PC-9 (cell line): ENCODE data around the gene MYO16. TPM values are rescaled to one million over a fixed set of nuclear protein-coding genes. Genes with fewer than 3 reads are reported as not detected.

ENCODE experiments used
- BruUV-seq: library from RNA; stranded (reverse); fragments of 400-500 nt; replicated peaks from 2 replicates; lab custom pipeline; 2021; lab: Mats Ljungman, UMichigan
- CTCF ChIA-PET: fragments of 300-600 bp; sonication (Branson Sonifier 250); formaldehyde crosslinking; loops from one replicate; lab custom pipeline; 2022; ENCODE audit warnings: antibody characterized with exemption; lab: Charles Lee
- POLR2A ChIA-PET: fragments of 300-600 bp; sonication (Branson Sonifier 250); formaldehyde crosslinking; loops from one replicate; lab custom pipeline; 2022; ENCODE audit warnings: antibody characterized with exemption; ENCODE audit not compliant: unreplicated experiment; lab: Charles Lee
- DNase-seq, 2 experiments: peaks; one replicate each; pipeline versions ENCODE4 v3.0.0 to v3.0.0-alpha.2; 2015 to 2022; ENCODE audit warnings: mixed read lengths in 1 of 2
- H2AFZ ChIP-seq: fragments of 200-600 bp; sonication (generic); 2 replicates; pipeline ENCODE4 v1.8.1; 2017; ENCODE audit warnings: antibody characterized with exemption
- H3F3A ChIP-seq: fragments of 200-600 bp; sonication (generic); 2 replicates; pipeline ENCODE4 v1.8.1; 2017; ENCODE audit warnings: antibody characterized with exemption, mild to moderate bottlenecking, low read depth; ENCODE audit not compliant: insufficient read depth
- H3K27ac ChIP-seq: fragments of 200-600 bp; sonication (generic); 2 replicates; pipeline ENCODE4 v1.6.1; 2016; ENCODE audit warnings: mixed run types
- H3K27me3 ChIP-seq: fragments of 200-600 bp; sonication (generic); 2 replicates; pipeline ENCODE4 v1.6.1; 2016; ENCODE audit warnings: low read depth, mixed run types; ENCODE audit not compliant: insufficient read depth
- H3K36me3 ChIP-seq: fragments of 200-600 bp; sonication (generic); 2 replicates; pipeline ENCODE4 v1.6.1; 2016; ENCODE audit warnings: low read depth, mixed run types
- H3K4me1 ChIP-seq: fragments of 200-600 bp; sonication (generic); replicated peaks from 2 replicates; pipeline ENCODE4 v1.6.1; 2016; ENCODE audit warnings: mixed run types; ENCODE audit not compliant: insufficient read depth
- H3K4me2 ChIP-seq: fragments of 200-600 bp; sonication (generic); 2 replicates; pipeline ENCODE4 v1.6.1; 2017; ENCODE audit warnings: mixed run types
- H3K4me3 ChIP-seq: fragments of 200-600 bp; sonication (generic); 2 replicates; pipeline ENCODE4 v1.6.1; 2016; ENCODE audit warnings: mixed run types
- H3K79me2 ChIP-seq: fragments of 200-600 bp; sonication (generic); 2 replicates; pipeline ENCODE4 v1.6.1; 2017; ENCODE audit warnings: low read depth, mixed run types
- H3K9me2 ChIP-seq: fragments of 200-600 bp; sonication (generic); 2 replicates; pipeline ENCODE4 v1.8.1; 2017; ENCODE audit warnings: mild to moderate bottlenecking; ENCODE audit not compliant: insufficient read depth
- H3K9me3 ChIP-seq: fragments of 200-600 bp; sonication (generic); 2 replicates; pipeline ENCODE4 v1.8.1; 2016; ENCODE audit warnings: low read depth; ENCODE audit not compliant: insufficient read depth
- H4K20me1 ChIP-seq: fragments of 200-600 bp; sonication (generic); 2 replicates; pipeline ENCODE4 v1.8.1; 2017; ENCODE audit not compliant: insufficient read depth
- CTCF ChIP-seq: fragments of 200-600 bp; sonication (generic); conservative IDR thresholded peaks from 2 replicates; pipeline ENCODE4 v1.6.1; 2017; ENCODE audit warnings: mixed run types, antibody characterized with exemption, mild to moderate bottlenecking, moderate library complexity
- EZH2 ChIP-seq: fragments of 200-600 bp; sonication (generic); IDR thresholded peaks from 2 replicates; pipeline ENCODE4 v1.8.0; 2017; ENCODE audit warnings: antibody characterized with exemption, low read depth
- intact Hi-C: fragments of 100-400 bp; cut with micrococcal nuclease; formaldehyde crosslinking; loops from one replicate; pipeline ENCODE4 v1.10.0; 2022; ENCODE audit not compliant: unreplicated experiment
- total RNA-seq: library from RNA; stranded (reverse); gene quantifications from 2 replicates; pipeline ENCODE4 v1.2.3, GENCODE V29; 2021

The MYO16 gene
- total RNA-seq, 1 experiment from 2014 or later, result 0.59 TPM

- no peaks in the 10 kb centered on the region for H3F3A ChIP-seq
- ChIA-PET POLR2A (no interaction called here), CTCF (no interaction called here)
- no peak overlapping the region for H3K4me2 ChIP-seq
- H2AFZ ChIP-seq, result no peak overlapping the region
- H3K27ac ChIP-seq, result no peak overlapping the region
- H3K4me1 ChIP-seq, result no peaks in the 10 kb centered on the region
- no peaks in the 10 kb centered on the region for H3K79me2 ChIP-seq
- DNase-seq, result no peak
- no peaks in the 10 kb centered on the region for H3K36me3 ChIP-seq
- H3K4me3 ChIP-seq, result no peak overlapping the region
- no peak for TF ChIP-seq CTCF
- no peak for TF ChIP-seq EZH2
- H3K9me2 ChIP-seq, result no peaks in the 10 kb centered on the region
- no peaks in the 10 kb centered on the region for H4K20me1 ChIP-seq
- BruUV-seq, result no TSS peak
- intact Hi-C loops, result no loop called here
- H3K9me3 ChIP-seq, result no peaks in the 10 kb centered on the region
- peaks cover 22% of the 10 kb centered on the region; the same call in 1 of the 2 replicates for H3K27me3 ChIP-seq
These were observed 5.3 kb upstream of the MYO16 start for GRCh38 chr13:108624108-108624507.

- Histone ChIP-seq H3K9me3 (no peaks in the 10 kb centered on the region), H3K4me1 (no peaks in the 10 kb centered on the region), H3K79me2 (no peaks in the 10 kb centered on the region), H2AFZ (no peak overlapping the region), H3K4me3 (no peak overlapping the region), H4K20me1 (no peaks in the 10 kb centered on the region), H3K27ac (no peak overlapping the region), H3F3A (no peaks in the 10 kb centered on the region), H3K4me2 (no peak overlapping the region), H3K9me2 (no peaks in the 10 kb centered on the region), H3K27me3 (peaks cover 27% of the 10 kb centered on the region; the same call in 1 of the 2 replicates), H3K36me3 (no peaks in the 10 kb centered on the region)
- BruUV-seq, result no TSS peak
- no peak for DNase-seq
- TF ChIP-seq EZH2, result no peak
- ChIA-PET POLR2A (no interaction called here), CTCF (no interaction called here)
- intact Hi-C loops, result no loop called here
These were observed 4.4 kb upstream of the MYO16 start for GRCh38 chr13:108624979-108625378.

- Histone ChIP-seq H3K4me2 (no peak overlapping the region), H3F3A (no peaks in the 10 kb centered on the region), H3K36me3 (no peaks in the 10 kb centered on the region), H3K79me2 (no peaks in the 10 kb centered on the region), H3K4me1 (no peaks in the 10 kb centered on the region), H3K27me3 (peaks cover 30% of the 10 kb centered on the region; the same call in 1 of the 2 replicates), H3K9me3 (no peaks in the 10 kb centered on the region), H3K4me3 (no peak overlapping the region), H3K27ac (no peak overlapping the region), H3K9me2 (no peaks in the 10 kb centered on the region), H4K20me1 (no peaks in the 10 kb centered on the region), H2AFZ (no peak overlapping the region)
- CTCF ChIA-PET, result no interaction called here
- TF ChIP-seq EZH2 (no peak), CTCF (no peak)
- no peak for DNase-seq
- POLR2A ChIA-PET, result no interaction called here
- no TSS peak for BruUV-seq
- intact Hi-C loops, result no loop called here
These were observed 577 bp downstream of the MYO16 start for GRCh38 chr13:108629988-108630387.

GRCh38 chr13:108632649-108633167, 3.3 kb downstream of the MYO16 start:
- no TSS peak for BruUV-seq
- DNase-seq, result no peak
- Histone ChIP-seq H3K4me3 (no peak overlapping the region), H3K36me3 (no peaks in the 10 kb centered on the region), H4K20me1 (no peaks in the 10 kb centered on the region), H3K27ac (no peak overlapping the region), H3K27me3 (peaks cover 29% of the 10 kb centered on the region; the same call in 1 of the 2 replicates), H2AFZ (no peak overlapping the region), H3K4me2 (no peak overlapping the region), H3K9me3 (no peaks in the 10 kb centered on the region), H3K79me2 (no peaks in the 10 kb centered on the region), H3F3A (no peaks in the 10 kb centered on the region), H3K9me2 (no peaks in the 10 kb centered on the region), H3K4me1 (no peaks in the 10 kb centered on the region)
- ChIA-PET CTCF (no interaction called here), POLR2A (interaction anchor here (0.5 kb wide), 1 partner anchor 15 kb away, joined by 4 read pairs; no protein-coding TSS in a partner anchor)
- intact Hi-C loops, result no loop called here
- TF ChIP-seq EZH2, result no peak
- no peak for TF ChIP-seq CTCF
